A673 (cell line): ENCODE results near the gene EXOSC10. TPM values are rescaled to one million over a fixed set of nuclear protein-coding genes. Genes with fewer than 3 reads are reported as not detected.
"Not testable (repeated sequence)": the region's sequence is repeated elsewhere in the genome, so short reads cannot be mapped to it uniquely, and the experiment has no call there.

Experiments used
- BruUV-seq: library from RNA; stranded (reverse); fragments of 400-500 nt; replicated peaks from 2 replicates; lab custom pipeline; 2021; lab: Mats Ljungman, UMichigan
- CTCF ChIA-PET: fragments of 300-600 bp; sonication (Branson Sonifier 250); formaldehyde crosslinking; loops from one replicate; lab custom pipeline; 2022; ENCODE audit warnings: antibody characterized with exemption; lab: Charles Lee
- POLR2A ChIA-PET: fragments of 300-600 bp; sonication (Branson Sonifier 250); formaldehyde crosslinking; loops from one replicate; lab custom pipeline; 2022; ENCODE audit warnings: antibody characterized with exemption; ENCODE audit not compliant: low non-redundant PET; lab: Charles Lee
- DNase-seq: peaks from one replicate; pipeline ENCODE4 v3.0.0-alpha.2; 2015; ENCODE audit warnings: low spot score
- H3K27ac ChIP-seq: fragments of 200-600 bp; sonication (generic); 2 replicates; pipeline ENCODE4 v1.5.1; 2016; ENCODE audit warnings: mixed run types, low read depth, mild to moderate bottlenecking, mixed read lengths, antibody characterized with exemption, low read length; ENCODE audit not compliant: poor library complexity, severe bottlenecking
- H3K27me3 ChIP-seq: fragments of 200-600 bp; sonication (generic); replicated peaks from 2 replicates; pipeline ENCODE4 v1.6.1; 2017; ENCODE audit warnings: mixed run types, low read depth, mild to moderate bottlenecking, mixed read lengths, antibody characterized with exemption, low read length; ENCODE audit not compliant: insufficient read depth, poor library complexity
- H3K36me3 ChIP-seq: fragments of 200-600 bp; sonication (generic); 2 replicates; pipeline ENCODE4 v1.6.1; 2016; ENCODE audit warnings: mixed run types, mild to moderate bottlenecking, mixed read lengths, antibody characterized with exemption, low read length; ENCODE audit not compliant: insufficient read depth, poor library complexity, severe bottlenecking
- H3K4me1 ChIP-seq: fragments of 200-600 bp; sonication (generic); 2 replicates; pipeline ENCODE4 v1.6.1; 2017; ENCODE audit warnings: mixed run types, mild to moderate bottlenecking, mixed read lengths, antibody characterized with exemption, low read length; ENCODE audit not compliant: insufficient read depth, poor library complexity, severe bottlenecking
- H3K4me3 ChIP-seq: fragments of 200-600 bp; sonication (generic); 2 replicates; pipeline ENCODE4 v1.5.1; 2016; ENCODE audit warnings: low read depth, mixed run types, mild to moderate bottlenecking, mixed read lengths, low read length; ENCODE audit not compliant: poor library complexity, severe bottlenecking
- H3K9me3 ChIP-seq: fragments of 200-600 bp; sonication (generic); 2 replicates; pipeline ENCODE4 v1.6.1; 2016; ENCODE audit warnings: mixed run types, low read depth, mild to moderate bottlenecking, mixed read lengths, antibody characterized with exemption, low read length; ENCODE audit not compliant: poor library complexity, severe bottlenecking
- EZH2 ChIP-seq: fragments of 200-600 bp; sonication (generic); IDR thresholded peaks from 2 replicates; pipeline ENCODE4 v1.6.1; 2017; ENCODE audit warnings: borderline replicate concordance, low read depth, mild to moderate bottlenecking, mixed read lengths, antibody characterized with exemption, low read length; ENCODE audit not compliant: poor library complexity, severe bottlenecking
- intact Hi-C: fragments of 100-400 bp; cut with micrococcal nuclease; formaldehyde crosslinking; loops from one replicate; pipeline ENCODE4 v1.10.0; 2022; ENCODE audit not compliant: unreplicated experiment
- total RNA-seq: library from RNA; stranded (reverse); gene quantifications from 2 replicates; pipeline ENCODE4 v1.2.3, GENCODE V29; 2021
- TF ChIP-seq, protein P1 (sequence below): fragments of 300-800, 200-600 bp; sonication (generic); conservative IDR thresholded peaks from 2 replicates; pipeline ENCODE4 v1.5.1; 2017; ENCODE audit warnings: low read depth, mild to moderate bottlenecking, antibody characterized with exemption, low read length, moderate library complexity, mixed read lengths

Gene EXOSC10
- total RNA-seq, 1 experiment from 2014 or later, result 119 TPM

DNA sequence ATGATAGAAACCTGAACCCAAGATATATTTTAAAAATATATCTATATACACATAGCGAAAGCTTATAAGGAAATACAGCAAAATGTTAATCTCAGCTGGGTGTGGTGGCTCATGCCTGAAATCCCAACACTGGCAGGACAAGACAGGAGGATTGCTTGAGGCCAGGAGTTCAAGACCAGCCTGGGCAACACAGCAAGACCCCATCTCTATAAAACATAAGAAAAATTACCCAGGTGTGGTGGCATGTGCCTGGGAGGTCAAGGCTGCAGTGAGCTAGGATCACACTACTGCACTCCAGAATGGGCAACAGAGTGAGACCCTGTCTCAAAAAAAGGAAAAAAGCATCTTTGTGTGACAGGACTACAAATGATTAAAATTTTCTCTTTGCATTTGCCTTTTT is 33.9 kb downstream of the EXOSC10 start:
- CTCF ChIA-PET, result interaction anchor here (0.7 kb wide), 1 partner anchor 93 kb away, joined by 3 read pairs; no protein-coding TSS in a partner anchor
- Histone ChIP-seq H3K4me1 (no peaks in the 10 kb centered on the region), H3K36me3 (peaks cover 62% of the 10 kb centered on the region), H3K27ac (no peak overlapping the region), H3K9me3 (no peaks in the 10 kb centered on the region), H3K4me3 (no peak overlapping the region), H3K27me3 (no peaks in the 10 kb centered on the region)
- TF ChIP-seq EZH2, result no peak
- TF ChIP-seq, protein P1, sequence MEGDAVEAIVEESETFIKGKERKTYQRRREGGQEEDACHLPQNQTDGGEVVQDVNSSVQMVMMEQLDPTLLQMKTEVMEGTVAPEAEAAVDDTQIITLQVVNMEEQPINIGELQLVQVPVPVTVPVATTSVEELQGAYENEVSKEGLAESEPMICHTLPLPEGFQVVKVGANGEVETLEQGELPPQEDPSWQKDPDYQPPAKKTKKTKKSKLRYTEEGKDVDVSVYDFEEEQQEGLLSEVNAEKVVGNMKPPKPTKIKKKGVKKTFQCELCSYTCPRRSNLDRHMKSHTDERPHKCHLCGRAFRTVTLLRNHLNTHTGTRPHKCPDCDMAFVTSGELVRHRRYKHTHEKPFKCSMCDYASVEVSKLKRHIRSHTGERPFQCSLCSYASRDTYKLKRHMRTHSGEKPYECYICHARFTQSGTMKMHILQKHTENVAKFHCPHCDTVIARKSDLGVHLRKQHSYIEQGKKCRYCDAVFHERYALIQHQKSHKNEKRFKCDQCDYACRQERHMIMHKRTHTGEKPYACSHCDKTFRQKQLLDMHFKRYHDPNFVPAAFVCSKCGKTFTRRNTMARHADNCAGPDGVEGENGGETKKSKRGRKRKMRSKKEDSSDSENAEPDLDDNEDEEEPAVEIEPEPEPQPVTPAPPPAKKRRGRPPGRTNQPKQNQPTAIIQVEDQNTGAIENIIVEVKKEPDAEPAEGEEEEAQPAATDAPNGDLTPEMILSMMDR, result no peak
- intact Hi-C loops, result no loop called here
- DNase-seq, result no peak
- POLR2A ChIA-PET, result no interaction called here
- BruUV-seq, result no TSS peak

GRCh38 chr1:11064942-11065341 is 34.7 kb downstream of the EXOSC10 start:
- H3K4me3 ChIP-seq, result no peak overlapping the region
- H3K4me1 ChIP-seq, result no peaks in the 10 kb centered on the region
- no peak for TF ChIP-seq EZH2
- TF ChIP-seq, protein P1, result no peak
- ChIA-PET CTCF (interaction anchor here (0.7 kb wide), 1 partner anchor 107 kb away, joined by 7 read pairs; no protein-coding TSS in a partner anchor), POLR2A (interaction anchor here (0.5 kb wide), 1 partner anchor 30 kb away, joined by 4 read pairs; no protein-coding TSS in a partner anchor)
- peaks cover 54% of the 10 kb centered on the region for H3K36me3 ChIP-seq
- no peak overlapping the region for H3K27ac ChIP-seq
- DNase-seq, result no peak
- no peaks in the 10 kb centered on the region for H3K9me3 ChIP-seq
- BruUV-seq, result no TSS peak
- intact Hi-C loops, result no loop called here
- H3K27me3 ChIP-seq, result no peaks in the 10 kb centered on the region

DNA sequence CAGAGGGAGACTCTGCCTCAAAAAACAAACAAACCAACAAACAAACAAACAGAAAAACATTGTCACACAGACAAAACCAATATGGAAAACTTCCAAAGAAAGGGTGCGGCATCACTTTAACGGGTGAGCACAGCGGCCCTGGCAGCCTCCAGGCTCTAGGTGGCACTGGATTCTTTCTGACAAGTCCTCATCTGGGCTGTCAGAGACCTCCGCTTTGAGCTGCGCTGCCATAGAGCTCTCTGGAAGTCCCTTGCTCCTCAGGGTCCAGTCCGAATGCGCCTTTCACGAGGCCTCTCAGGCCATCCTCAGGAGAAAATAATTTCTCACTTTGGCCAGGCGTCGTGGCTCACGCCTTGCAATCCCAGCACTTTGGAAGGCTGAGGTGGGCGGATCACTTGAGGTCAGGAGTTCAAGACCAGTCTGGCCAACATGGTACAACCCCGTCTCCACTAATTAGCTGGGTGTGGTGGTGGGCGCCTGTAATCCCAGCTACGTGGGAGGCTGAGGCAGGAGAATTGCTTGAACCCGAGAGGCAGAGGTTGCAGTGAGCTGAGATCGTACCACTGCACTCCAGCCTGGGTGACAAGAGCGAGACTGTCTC is 35.6 kb downstream of the EXOSC10 start:
- H3K4me3 ChIP-seq, BruUV-seq, H3K9me3 ChIP-seq, H3K4me1 ChIP-seq, intact Hi-C loops, H3K27ac ChIP-seq, POLR2A ChIA-PET, H3K27me3 ChIP-seq: not testable (repeated sequence)
- TF ChIP-seq, protein P1, result peak; percentile 39
- peaks cover 45% of the 10 kb centered on the region for H3K36me3 ChIP-seq
- CTCF ChIA-PET, result interaction anchor here (1.1 kb wide), 1 partner anchor 27 kb away, joined by 4 read pairs; no protein-coding TSS in a partner anchor
- peak; percentile 66 for DNase-seq
